Activated CD4-positive, alpha-beta T cell treated with anti-CD3 and anti-CD28 coated beads, Interleukin-2, amount 50 U/mL, for 1 hour (primary cell): ENCODE measurements around the gene SLC10A3.

ENCODE experiments used
- DNase-seq: peaks from one replicate; pipeline ENCODE4 v3.0.0-alpha.2; 2020

Gene SLC10A3

GRCh38 chrX:154437971-154438893 is 52.2 kb downstream of the SLC10A3 start:
- no peak for DNase-seq
